Upper lobe of left lung (tissue), 4 donors: Measurements from ENCODE around the gene PNPLA8.

Experiments used
- POLR2A ChIP-seq, 4 donors: fragments of 450-650 bp; IDR thresholded peaks; one replicate each; pipeline ENCODE4 v1.5.1; 2016 to 2017; ENCODE audit warnings: antibody characterized with exemption in 4 of 4, mild to moderate bottlenecking in 2 of 4
- TF ChIP-seq, protein P1 (sequence below), 6 experiments: fragments of 450-650 bp in 4 of 6; fragments of 200-600 bp in 2 of 6; sonication (generic) in 2 of 6; IDR thresholded peaks; one replicate each; pipeline ENCODE4 v1.5.1; 2016 to 2019; ENCODE audit warnings: antibody characterized with exemption in 6 of 6

DNA sequence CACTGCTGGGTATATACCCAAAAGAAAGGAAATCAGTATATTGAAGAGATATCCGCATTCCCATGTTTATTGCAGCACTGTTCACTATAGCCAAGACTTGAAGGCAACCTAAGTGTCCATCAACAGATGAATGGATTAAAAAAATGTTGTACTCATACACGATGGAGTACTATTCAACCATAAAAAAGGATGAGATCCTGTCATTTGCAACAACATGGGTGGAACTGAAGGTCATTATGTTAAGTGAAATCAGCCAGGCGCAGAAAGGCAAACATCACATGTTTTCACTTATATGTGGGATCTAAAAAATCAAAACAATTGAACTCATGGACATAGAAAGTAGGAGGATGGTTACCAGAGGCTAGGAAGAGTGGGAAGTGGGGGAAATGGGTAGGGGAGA lies 89.0 kb downstream of the PNPLA8 start:
- TF ChIP-seq POLR2A (IDR thresholded peaks at IDR 0.05), result no peak
- TF ChIP-seq, protein P1, sequence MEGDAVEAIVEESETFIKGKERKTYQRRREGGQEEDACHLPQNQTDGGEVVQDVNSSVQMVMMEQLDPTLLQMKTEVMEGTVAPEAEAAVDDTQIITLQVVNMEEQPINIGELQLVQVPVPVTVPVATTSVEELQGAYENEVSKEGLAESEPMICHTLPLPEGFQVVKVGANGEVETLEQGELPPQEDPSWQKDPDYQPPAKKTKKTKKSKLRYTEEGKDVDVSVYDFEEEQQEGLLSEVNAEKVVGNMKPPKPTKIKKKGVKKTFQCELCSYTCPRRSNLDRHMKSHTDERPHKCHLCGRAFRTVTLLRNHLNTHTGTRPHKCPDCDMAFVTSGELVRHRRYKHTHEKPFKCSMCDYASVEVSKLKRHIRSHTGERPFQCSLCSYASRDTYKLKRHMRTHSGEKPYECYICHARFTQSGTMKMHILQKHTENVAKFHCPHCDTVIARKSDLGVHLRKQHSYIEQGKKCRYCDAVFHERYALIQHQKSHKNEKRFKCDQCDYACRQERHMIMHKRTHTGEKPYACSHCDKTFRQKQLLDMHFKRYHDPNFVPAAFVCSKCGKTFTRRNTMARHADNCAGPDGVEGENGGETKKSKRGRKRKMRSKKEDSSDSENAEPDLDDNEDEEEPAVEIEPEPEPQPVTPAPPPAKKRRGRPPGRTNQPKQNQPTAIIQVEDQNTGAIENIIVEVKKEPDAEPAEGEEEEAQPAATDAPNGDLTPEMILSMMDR (IDR thresholded peaks at IDR 0.05), result no peak
